Posterior vena cava (tissue), 2 donors: ENCODE measurements around the gene QTRT2. TPM values are rescaled to one million over a fixed set of nuclear protein-coding genes. Genes with fewer than 3 reads are reported as not detected.

Source experiments
- DNase-seq: peaks from one replicate; pipeline ENCODE4 v3.0.0-alpha.2; 2020; ENCODE audit warnings: low spot score
- intact Hi-C, 2 donors: fragments of 100-400 bp; cut with DNase I; formaldehyde crosslinking; loops; one replicate each; pipeline versions ENCODE4 v1.14.1 to v1.14.2; 2022 to 2023
- total RNA-seq, 2 donors: library from RNA; stranded (reverse); fragmentation: NEBNext Ultra II Directional; extraction: Animal tissue kit (Norgen Biotek cat#: 25700); gene quantifications; one replicate each; pipeline ENCODE4 v1.2.1, GENCODE V29; 2021
- donor health status: DM: yes; HTN: yes; CAD: no.
- donor health status: DM: yes; HTN: yes; CAD: no.

Gene QTRT2
- total RNA-seq, 2 donors from 2014 or later: 16.4 to 16.9 TPM

GRCh38 chr3:114112696-114113095 lies 56.2 kb downstream of the QTRT2 start:
- no peak for DNase-seq
- intact Hi-C loops: no loop called here

- DNase-seq: no peak
Observed at GRCh38 chr3:114114719-114115118, 58.2 kb downstream of the QTRT2 start.

GRCh38 chr3:114115143-114115542 lies 58.6 kb downstream of the QTRT2 start:
- intact Hi-C loops: no loop called here
- DNase-seq: no peak

More at GRCh38 chr3:114114719-114115118, 58.2 kb downstream of the QTRT2 start:
- intact Hi-C loops: no loop called here

GRCh38 chr3:114119776-114120175 lies 63.2 kb downstream of the QTRT2 start:
- DNase-seq: no peak
- intact Hi-C loops: no loop called here

GRCh38 chr3:114120211-114120610 lies 63.7 kb downstream of the QTRT2 start:
- intact Hi-C loops: no loop called here

GRCh38 chr3:114122027-114122709 lies 65.6 kb downstream of the QTRT2 start:
- intact Hi-C loops: no loop called here
- no peak for DNase-seq

More at GRCh38 chr3:114120211-114120610, 63.7 kb downstream of the QTRT2 start:
- DNase-seq: no peak

- no peak for DNase-seq
- intact Hi-C loops: no loop called here
Observed at GRCh38 chr3:114126461-114126860, 69.9 kb downstream of the QTRT2 start.

GRCh38 chr3:114127517-114127916 lies 71.0 kb downstream of the QTRT2 start:
- no peak for DNase-seq
- intact Hi-C loops: no loop called here

GRCh38 chr3:114128231-114128630 lies 71.7 kb downstream of the QTRT2 start:
- intact Hi-C loops: no loop called here
- no peak for DNase-seq

- intact Hi-C loops: no loop called here
Observed at GRCh38 chr3:114128826-114129225, 72.3 kb downstream of the QTRT2 start.

GRCh38 chr3:114132500-114132899 lies 76.0 kb downstream of the QTRT2 start:
- no peak for DNase-seq
- intact Hi-C loops: no loop called here

More at GRCh38 chr3:114128826-114129225, 72.3 kb downstream of the QTRT2 start:
- DNase-seq: no peak

- no peak for DNase-seq
- intact Hi-C loops: no loop called here
Observed at GRCh38 chr3:114133947-114134346, 77.4 kb downstream of the QTRT2 start.

Other genes starting within 250 kb of the QTRT2 start
- gene GRAMD1C, start 217.9 kb upstream of the QTRT2 start, total RNA-seq: 1 to 10 TPM; 1.1 to 1.2 TPM
- gene ZDHHC23, start 108.7 kb upstream of the QTRT2 start, total RNA-seq: 1 to 10 TPM in 1 of 2 donors, under 1 TPM in 1; 0.93 to 2.3 TPM
- 1 to 10 TPM; 2.7 to 3.5 TPM for gene CCDC191, start 211 bp upstream of the QTRT2 start, total RNA-seq
- not detected for gene DRD3, start 122.3 kb downstream of the QTRT2 start, total RNA-seq
- gene ZNF80, start 180.8 kb downstream of the QTRT2 start, total RNA-seq: not detected
- gene TIGIT, start 237.3 kb downstream of the QTRT2 start, total RNA-seq: under 1 TPM; 0.48 to 0.60 TPM